HepG2 (cell line): ENCODE data around the gene HYAL2. TPM values are rescaled to one million over a fixed set of nuclear protein-coding genes. Genes with fewer than 3 reads are reported as not detected.
A peak's percentile ranks its signal among the peaks of the same experiment; 100 is the strongest.

Experiments
- ATM ChIP-seq: fragments of 450-650 bp; IDR thresholded peaks from 2 replicates; pipeline ENCODE4 v1.7.1; 2017; ENCODE audit warnings: mild to moderate bottlenecking, borderline replicate concordance
- CC2D1A ChIP-seq: sonication (generic); formaldehyde crosslinking; IDR thresholded peaks from 2 replicates; pipeline ENCODE4 v1.8.1; 2023; ENCODE audit warnings: mild to moderate bottlenecking, missing genetic modification reagents
- CCDC6 ChIP-seq: sonication (generic); formaldehyde crosslinking; IDR thresholded peaks from 2 replicates; pipeline ENCODE4 v1.8.1; 2022; ENCODE audit warnings: mild to moderate bottlenecking, missing genetic modification reagents, moderate library complexity
- EED ChIP-seq: sonication (generic); formaldehyde crosslinking; IDR thresholded peaks from 2 replicates; pipeline ENCODE4 v1.5.0; 2020; ENCODE audit warnings: mild to moderate bottlenecking, missing genetic modification reagents
- FOXP1 ChIP-seq, 2 experiments: fragments of 450-650 bp in 1 of 2; IDR thresholded peaks; 2 replicates each; pipeline ENCODE4 v1.6.1; 2017 to 2018; ENCODE audit warnings: antibody characterized with exemption in 1 of 2
- GFI1 ChIP-seq: sonication (generic); formaldehyde crosslinking; IDR thresholded peaks from 2 replicates; pipeline ENCODE4 v1.5.0; 2020; ENCODE audit warnings: missing genetic modification reagents, mild to moderate bottlenecking, borderline replicate concordance
- HDAC1 ChIP-seq: sonication (generic); formaldehyde crosslinking; IDR thresholded peaks from 2 replicates; pipeline ENCODE4 v1.5.1; 2020; ENCODE audit warnings: mild to moderate bottlenecking, missing genetic modification reagents
- HNRNPH1 ChIP-seq: fragments of 200-400 bp; formaldehyde crosslinking; optimal IDR thresholded peaks from 2 replicates; pipeline ENCODE3; 2017; ENCODE audit warnings: mild to moderate bottlenecking, low read depth, low read length
- HOXA3 ChIP-seq: sonication (generic); formaldehyde crosslinking; IDR thresholded peaks from 2 replicates; pipeline ENCODE4 v1.5.0; 2020; ENCODE audit warnings: missing genetic modification reagents
- KDM3A ChIP-seq: IDR thresholded peaks from 2 replicates; pipeline ENCODE4 v1.6.1; 2018; ENCODE audit warnings: low read depth, missing compliant biosample characterization
- NCOA1 ChIP-seq: sonication (generic); formaldehyde crosslinking; IDR thresholded peaks from 2 replicates; pipeline ENCODE4 v1.9.0; 2021; ENCODE audit warnings: missing genetic modification reagents
- NR2F2 ChIP-seq: IDR thresholded peaks from 2 replicates; pipeline ENCODE4 v1.6.1; 2012; ENCODE audit warnings: low read depth, inconsistent platforms, borderline replicate concordance
- PHF5A ChIP-seq: IDR thresholded peaks from one replicate; pipeline ENCODE4 v1.6.1; 2018; ENCODE audit warnings: low read depth, missing genetic modification reagents; ENCODE audit not compliant: unreplicated experiment
- PPARG ChIP-seq: conservative IDR thresholded peaks from 2 replicates; pipeline ENCODE4 v1.6.1; 2016; ENCODE audit warnings: missing biosample characterization, missing genetic modification reagents
- RAD21 ChIP-seq: fragments of 450-650 bp; formaldehyde crosslinking; IDR thresholded peaks from 2 replicates; pipeline ENCODE4 v1.5.0; 2020; ENCODE audit warnings: mild to moderate bottlenecking
- RFX5 ChIP-seq: IDR thresholded peaks from 2 replicates; pipeline ENCODE4 v1.6.1; 2011; ENCODE audit warnings: low read depth, low read length, improper control_type of control experiment
- SIN3A ChIP-seq: IDR thresholded peaks from 2 replicates; pipeline ENCODE4 v1.6.1; 2011; ENCODE audit warnings: low read depth, mild to moderate bottlenecking, control low read depth, low read length, borderline replicate concordance
- TOPORS ChIP-seq: sonication (generic); formaldehyde crosslinking; IDR thresholded peaks from 2 replicates; pipeline ENCODE4 v1.8.0; 2023; ENCODE audit warnings: mild to moderate bottlenecking, missing genetic modification reagents
- ZBTB21 ChIP-seq: sonication (generic); formaldehyde crosslinking; IDR thresholded peaks from 2 replicates; pipeline ENCODE4 v1.4.0; 2020; ENCODE audit warnings: missing genetic modification reagents
- ZNF180 ChIP-seq: sonication (generic); formaldehyde crosslinking; IDR thresholded peaks from 2 replicates; pipeline ENCODE4 v1.4.0; 2020; ENCODE audit warnings: low read depth, missing genetic modification reagents, borderline replicate concordance
- ZNF230 ChIP-seq: sonication (generic); formaldehyde crosslinking; IDR thresholded peaks from 2 replicates; pipeline ENCODE4 v1.4.0; 2020; ENCODE audit warnings: mild to moderate bottlenecking, missing genetic modification reagents
- ZNF614 ChIP-seq: IDR thresholded peaks from 2 replicates; pipeline ENCODE4 v1.6.1; 2018; ENCODE audit warnings: missing biosample characterization, missing genetic modification reagents, inconsistent platforms, borderline replicate concordance
- ZNF674 ChIP-seq: sonication (generic); formaldehyde crosslinking; IDR thresholded peaks from 2 replicates; pipeline ENCODE4 v1.5.0; 2020; ENCODE audit warnings: low read depth, mild to moderate bottlenecking, missing genetic modification reagents
- ZNF713 ChIP-seq: sonication (generic); formaldehyde crosslinking; IDR thresholded peaks from 2 replicates; pipeline ENCODE4 v1.4.0; 2020; ENCODE audit warnings: mild to moderate bottlenecking, missing genetic modification reagents
- polyA plus RNA-seq, 8 experiments: library from polyadenylated mRNA; depleted of rRNA in 3 of 8; stranded (reverse) in 7 of 8; unstranded in 1 of 8; fragments of >200 nt; fragmentation: Illumina TruSeq in 4 of 8; extraction: Trizol in 4 of 8; gene quantifications; 2 replicates each; pipeline versions ENCODE4 v1.2.1 to v1.2.3, GENCODE V29; 2011 to 2016; ENCODE audit warnings: low read depth in 4 of 8, missing spikeins in 1 of 8, mixed read lengths in 1 of 8; ENCODE audit not compliant: insufficient read depth in 1 of 8
- total RNA-seq, 5 experiments: library from RNA; depleted of rRNA; stranded (reverse); fragments of >200 nt; fragmentation: Illumina TruSeq; extraction: Trizol; gene quantifications; 2 replicates each; pipeline ENCODE4 v1.2.3, GENCODE V29; 2016; ENCODE audit warnings: low read depth in 1 of 5
- TF ChIP-seq, protein P1 (sequence below): sonication (generic); formaldehyde crosslinking; IDR thresholded peaks from 2 replicates; pipeline ENCODE4 v1.8.0; 2022; ENCODE audit warnings: mild to moderate bottlenecking, missing genetic modification reagents; ENCODE audit not compliant: insufficient replicate concordance
- TF ChIP-seq, protein P2 (sequence below): IDR thresholded peaks from 2 replicates; pipeline ENCODE4 v1.6.1; 2016; ENCODE audit warnings: missing biosample characterization, missing genetic modification reagents, low read depth
- TF ChIP-seq, protein P3 (sequence below): sonication (generic); formaldehyde crosslinking; IDR thresholded peaks from 2 replicates; pipeline ENCODE4 v1.4.0; 2020; ENCODE audit warnings: missing genetic modification reagents, low read depth, mild to moderate bottlenecking, borderline replicate concordance
- TF ChIP-seq, protein P4 (sequence below): sonication (generic); formaldehyde crosslinking; IDR thresholded peaks from 2 replicates; pipeline ENCODE4 v1.4.0; 2020; ENCODE audit warnings: missing genetic modification reagents

The HYAL2 gene
- total and polyA plus RNA-seq, 2 of the 13 experiments (the other 11 are each of a cell fraction or from before 2014, with no cell fraction given), result 76.2 to 102 TPM

DNA sequence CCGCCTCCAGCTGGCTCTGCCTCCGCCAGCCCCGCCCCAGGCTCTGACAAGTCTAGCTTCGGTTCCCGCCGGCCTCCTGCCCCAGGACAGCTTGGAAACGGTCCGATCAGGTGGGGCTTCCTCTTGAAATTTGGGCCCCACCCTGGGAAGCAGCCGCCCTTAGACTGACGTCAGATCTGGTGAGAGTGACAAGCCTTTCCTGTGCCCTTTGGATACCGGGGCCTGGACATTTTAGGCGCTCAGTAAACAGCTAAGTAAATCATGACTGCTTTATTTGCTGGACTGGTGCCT is 23.0 kb downstream of the HYAL2 start (continued):
- TF ChIP-seq CCDC6 (0 out of 2 replicates have a peak, but pooled peaks have one; percentile 11), RFX5 (no peak), GFI1 (CRISPR knock-in tag) (peak; percentile 47; the same call in 1 of the 2 replicates), ZNF674 (CRISPR knock-in tag) (no peak), ZNF614 (CRISPR knock-in tag) (peak; percentile 27), HOXA3 (CRISPR knock-in tag) (peak; percentile 53; the same call in 1 of the 2 replicates), HDAC1 (CRISPR knock-in tag) (no peak), CC2D1A (CRISPR knock-in tag) (no peak), ZNF230 (CRISPR knock-in tag) (no peak), NCOA1 (CRISPR knock-in tag) (no peak), ZBTB21 (CRISPR knock-in tag) (peak; percentile 85; the same call in 1 of the 2 replicates), TOPORS (CRISPR knock-in tag) (no peak), ZNF180 (CRISPR knock-in tag) (no peak), PHF5A (CRISPR knock-in tag) (peak; percentile 97), EED (CRISPR knock-in tag) (no peak), PPARG (CRISPR knock-in tag) (no peak; the same call in 1 of the 2 replicates), ATM (no peak), ZNF713 (CRISPR knock-in tag) (0 out of 2 replicates have a peak, but pooled peaks have one; percentile 79), SIN3A (peak; percentile 20; the same call in 1 of the 2 replicates), NR2F2 (0 out of 2 replicates have a peak, but pooled peaks have one; percentile 26), KDM3A (CRISPR knock-in tag) (no peak), FOXP1 (IDR thresholded peaks at IDR 0.05) (no peak), FOXP1 (CRISPR knock-in tag; IDR thresholded peaks at IDR 0.05) (peak; percentile 51; the same call in 1 of the 2 replicates), RAD21 (CRISPR knock-in tag) (no peak), HNRNPH1 (no peak)
- TF ChIP-seq, protein P1, sequence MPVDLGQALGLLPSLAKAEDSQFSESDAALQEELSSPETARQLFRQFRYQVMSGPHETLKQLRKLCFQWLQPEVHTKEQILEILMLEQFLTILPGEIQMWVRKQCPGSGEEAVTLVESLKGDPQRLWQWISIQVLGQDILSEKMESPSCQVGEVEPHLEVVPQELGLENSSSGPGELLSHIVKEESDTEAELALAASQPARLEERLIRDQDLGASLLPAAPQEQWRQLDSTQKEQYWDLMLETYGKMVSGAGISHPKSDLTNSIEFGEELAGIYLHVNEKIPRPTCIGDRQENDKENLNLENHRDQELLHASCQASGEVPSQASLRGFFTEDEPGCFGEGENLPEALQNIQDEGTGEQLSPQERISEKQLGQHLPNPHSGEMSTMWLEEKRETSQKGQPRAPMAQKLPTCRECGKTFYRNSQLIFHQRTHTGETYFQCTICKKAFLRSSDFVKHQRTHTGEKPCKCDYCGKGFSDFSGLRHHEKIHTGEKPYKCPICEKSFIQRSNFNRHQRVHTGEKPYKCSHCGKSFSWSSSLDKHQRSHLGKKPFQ, result no peak
- TF ChIP-seq, protein P2, sequence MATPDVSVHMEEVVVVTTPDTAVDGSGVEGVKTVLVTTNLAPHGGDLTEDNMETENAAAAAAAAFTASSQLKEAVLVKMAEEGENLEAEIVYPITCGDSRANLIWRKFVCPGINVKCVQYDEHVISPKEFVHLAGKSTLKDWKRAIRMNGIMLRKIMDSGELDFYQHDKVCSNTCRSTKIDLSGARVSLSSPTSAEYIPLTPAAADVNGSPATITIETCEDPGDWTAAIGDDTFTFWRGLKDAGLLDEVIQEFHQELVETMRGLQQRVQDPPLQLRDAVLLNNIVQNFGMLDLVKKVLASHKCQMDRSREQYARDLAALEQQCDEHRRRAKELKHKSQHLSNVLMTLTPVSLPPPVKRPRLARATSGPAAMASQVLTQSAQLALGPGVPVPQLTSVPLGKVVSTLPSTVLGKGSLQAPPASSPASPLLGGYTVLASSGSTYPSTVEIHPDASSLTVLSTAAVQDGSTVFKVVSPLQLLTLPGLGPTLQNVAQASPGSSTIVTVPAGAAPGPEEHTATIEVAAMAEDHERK, result no peak
- TF ChIP-seq, protein P3, sequence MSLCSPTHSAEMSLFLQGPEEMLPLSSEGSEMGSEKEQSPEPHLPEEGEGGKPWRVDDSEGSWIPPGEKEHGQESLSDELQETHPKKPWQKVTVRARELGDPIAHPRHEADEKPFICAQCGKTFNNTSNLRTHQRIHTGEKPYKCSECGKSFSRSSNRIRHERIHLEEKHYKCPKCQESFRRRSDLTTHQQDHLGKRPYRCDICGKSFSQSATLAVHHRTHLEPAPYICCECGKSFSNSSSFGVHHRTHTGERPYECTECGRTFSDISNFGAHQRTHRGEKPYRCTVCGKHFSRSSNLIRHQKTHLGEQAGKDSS (CRISPR knock-in tag), result no peak; the same call in 1 of the 2 replicates
- TF ChIP-seq, protein P4, sequence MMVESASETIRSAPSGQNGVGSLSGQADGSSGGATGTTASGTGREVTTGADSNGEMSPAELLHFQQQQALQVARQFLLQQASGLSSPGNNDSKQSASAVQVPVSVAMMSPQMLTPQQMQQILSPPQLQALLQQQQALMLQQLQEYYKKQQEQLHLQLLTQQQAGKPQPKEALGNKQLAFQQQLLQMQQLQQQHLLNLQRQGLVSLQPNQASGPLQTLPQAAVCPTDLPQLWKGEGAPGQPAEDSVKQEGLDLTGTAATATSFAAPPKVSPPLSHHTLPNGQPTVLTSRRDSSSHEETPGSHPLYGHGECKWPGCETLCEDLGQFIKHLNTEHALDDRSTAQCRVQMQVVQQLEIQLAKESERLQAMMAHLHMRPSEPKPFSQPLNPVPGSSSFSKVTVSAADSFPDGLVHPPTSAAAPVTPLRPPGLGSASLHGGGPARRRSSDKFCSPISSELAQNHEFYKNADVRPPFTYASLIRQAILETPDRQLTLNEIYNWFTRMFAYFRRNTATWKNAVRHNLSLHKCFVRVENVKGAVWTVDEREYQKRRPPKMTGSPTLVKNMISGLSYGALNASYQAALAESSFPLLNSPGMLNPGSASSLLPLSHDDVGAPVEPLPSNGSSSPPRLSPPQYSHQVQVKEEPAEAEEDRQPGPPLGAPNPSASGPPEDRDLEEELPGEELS (CRISPR knock-in tag), result peak; percentile 50
